Stimulated activated CD4-positive, alpha-beta T cell treated with anti-CD3 and anti-CD28 coated beads, Interleukin-15, amount 100 ng/mL, for 24 hours (primary cell): ENCODE data around the gene CYTH4.
A peak's percentile ranks its signal among the peaks of the same experiment; 100 is the strongest.
"Not testable (repeated sequence)": the region's sequence is repeated elsewhere in the genome, so short reads cannot be mapped to it uniquely, and the experiment has no call there.

Experiments used
- DNase-seq: peaks from one replicate; pipeline ENCODE4 v3.0.0-alpha.2; 2020

Gene CYTH4

GRCh38 chr22:37282385-37282677 is at the start of gene CYTH4:
Gene CYTH4, plus strand, starts transcription at chr22:37282508. Its CDS starts 62 bp downstream, at chr22:37282570.
- DNase-seq, result peak; percentile 87

- not testable (repeated sequence) for DNase-seq
Measured at GRCh38 chr22:37233371-37233750, 48.9 kb upstream of the CYTH4 start.

- peak; percentile 30 for DNase-seq
Measured at GRCh38 chr22:37233751-37234631, 48.3 kb upstream of the CYTH4 start.

GRCh38 chr22:37234736-37235711 is 47.3 kb upstream of the CYTH4 start:
- peak; percentile 21 for DNase-seq

GRCh38 chr22:37235897-37236607 is 46.3 kb upstream of the CYTH4 start:
- DNase-seq, result no peak

GRCh38 chr22:37237371-37238268 is 44.7 kb upstream of the CYTH4 start:
- DNase-seq, result peak; percentile 27

GRCh38 chr22:37239336-37240239 is 42.7 kb upstream of the CYTH4 start:
- DNase-seq, result no peak

- DNase-seq, result no peak
Measured at GRCh38 chr22:37240240-37240940, 41.9 kb upstream of the CYTH4 start.

GRCh38 chr22:37240941-37241320 is 41.4 kb upstream of the CYTH4 start:
- peak; percentile 50 for DNase-seq

GRCh38 chr22:37241351-37242142 is 40.8 kb upstream of the CYTH4 start:
- DNase-seq, result peak; percentile 70

- peak; percentile 96 for DNase-seq
Measured at GRCh38 chr22:37242395-37242918, 39.9 kb upstream of the CYTH4 start.

GRCh38 chr22:37243402-37244113 is 38.8 kb upstream of the CYTH4 start:
- no peak for DNase-seq

GRCh38 chr22:37244114-37244921 is 38.0 kb upstream of the CYTH4 start, which contains the start of gene RAC2:
Gene RAC2, minus strand, starts transcription at chr22:37244269. Its CDS starts 121 bp downstream, at chr22:37244148.
- peak; percentile 97 for DNase-seq

GRCh38 chr22:37244922-37245722 is 37.2 kb upstream of the CYTH4 start:
- no peak for DNase-seq

- DNase-seq, result no peak
Measured at GRCh38 chr22:37245740-37246139, 36.6 kb upstream of the CYTH4 start.

- no peak for DNase-seq
Measured at GRCh38 chr22:37248251-37248650, 34.1 kb upstream of the CYTH4 start.

GRCh38 chr22:37249986-37250385 is 32.3 kb upstream of the CYTH4 start:
- DNase-seq, result no peak
